Gastroesophageal sphincter (tissue), 4 donors: ENCODE data around the gene PDE4B. TPM values are rescaled to one million over a fixed set of nuclear protein-coding genes. Genes with fewer than 3 reads are reported as not detected.

ENCODE experiments used
- ATAC-seq: fragments of 150-250 bp; one replicate; pipeline ENCODE4 v1.9.1; 2016; ENCODE audit warnings: mild to moderate bottlenecking, moderate library complexity
- H3K27ac ChIP-seq, 4 donors: fragments of 200-600 bp; sonication (generic) in 3 of 4; 1 replicate in 3 of 4; 2 replicates in 1 of 4; pipeline ENCODE4 v1.5.1; 2016 to 2019
- H3K27me3 ChIP-seq: fragments of 200-600 bp; sonication (generic); one replicate; pipeline ENCODE4 v1.5.1; 2019
- H3K36me3 ChIP-seq, 2 donors: fragments of 200-600 bp; sonication (generic); one replicate each; pipeline ENCODE4 v1.5.1; 2019; ENCODE audit warnings: control low read depth in 1 of 2
- H3K4me1 ChIP-seq, 3 donors: fragments of 200-600 bp; sonication (generic); 1 replicate in 2 of 3; 2 replicates in 1 of 3; pipeline ENCODE4 v1.5.1; 2016 to 2019; ENCODE audit warnings: control low read depth in 2 of 3
- H3K4me3 ChIP-seq, 2 donors: fragments of 200-600 bp; sonication (generic); one replicate each; pipeline ENCODE4 v1.5.1; 2019; ENCODE audit warnings: mild to moderate bottlenecking in 1 of 2, moderate library complexity in 1 of 2
- H3K9me3 ChIP-seq, 3 donors: fragments of 200-600 bp; sonication (generic); one replicate each; pipeline ENCODE4 v1.5.1; 2017 to 2019; ENCODE audit warnings: control low read depth in 2 of 3
- CTCF ChIP-seq, 4 experiments: fragments of 200-600 bp in 2 of 4; fragments of 450-650 bp in 2 of 4; sonication (generic) in 1 of 4; IDR thresholded peaks; one replicate each; pipeline ENCODE4 v1.5.1; 2017 to 2019; ENCODE audit warnings: antibody characterized with exemption in 4 of 4, mild to moderate bottlenecking in 2 of 4, moderate library complexity in 2 of 4
- EP300 ChIP-seq: sonication (generic); formaldehyde crosslinking; IDR thresholded peaks from one replicate; pipeline ENCODE4 v1.6.1; 2017; ENCODE audit warnings: antibody characterized with exemption, mild to moderate bottlenecking
- POLR2A ChIP-seq, 2 donors: fragments of 450-650 bp; IDR thresholded peaks; one replicate each; pipeline ENCODE4 v1.6.1; 2017; ENCODE audit warnings: antibody characterized with exemption in 2 of 2, mild to moderate bottlenecking in 2 of 2, moderate library complexity in 1 of 2
- POLR2AphosphoS5 ChIP-seq: sonication (generic); formaldehyde crosslinking; IDR thresholded peaks from one replicate; pipeline ENCODE4 v1.6.1; 2017; ENCODE audit warnings: antibody characterized with exemption
- WGBS, 2 donors: methylation state at CpG; one replicate each; pipeline ENCODE4 v1.1.5; 2018; ENCODE audit warnings: low coverage in 1 of 2; 5-methylcytosine and 5-hydroxymethylcytosine counted together
- total RNA-seq, 4 donors: library from RNA; depleted of rRNA; stranded (reverse); fragments of >200 nt; gene quantifications; one replicate each; pipeline ENCODE4 v1.1.0, GENCODE V29; 2016

Gene PDE4B
- total RNA-seq, 4 donors from 2014 or later, result 5.9 to 16.2 (median 8.8) TPM

- WGBS, 2 donors, result 35 to 46% methylated on average over 4 of the region's 4 CpGs
- TF ChIP-seq POLR2A (IDR thresholded peaks at IDR 0.05) (no peak), CTCF (IDR thresholded peaks at IDR 0.05) (no peak), POLR2AphosphoS5 (no peak), EP300 (no peak)
- H3K4me3 ChIP-seq, result no peak overlapping the region
- peak overlapping the region in 1 of 4 donors; percentile 24 for H3K27ac ChIP-seq
- no peaks in the 10 kb centered on the region for H3K36me3 ChIP-seq
- ATAC-seq, result no peak
- peaks cover 0 to 48% (median 0%) of the 10 kb centered on the region in 3 donors for H3K4me1 ChIP-seq
- no peaks in the 10 kb centered on the region for H3K9me3 ChIP-seq
- H3K27me3 ChIP-seq, result no peaks in the 10 kb centered on the region
Measured at GRCh38 chr1:66330722-66331141, 538.0 kb downstream of the PDE4B start.

GRCh38 chr1:66331658-66332547 is 539.2 kb downstream of the PDE4B start:
- peaks cover 0 to 53% (median 0%) of the 10 kb centered on the region in 3 donors for H3K4me1 ChIP-seq
- H3K27ac ChIP-seq, result peak overlapping the region; percentile 83 to 100 (median 84)
- no peaks in the 10 kb centered on the region for H3K36me3 ChIP-seq
- peak; percentile 59 for ATAC-seq
- WGBS, 2 donors, result 1 to 2% methylated on average over 12 to 13 of the region's 18 CpGs
- no peaks in the 10 kb centered on the region for H3K9me3 ChIP-seq
- no peaks in the 10 kb centered on the region for H3K27me3 ChIP-seq
- H3K4me3 ChIP-seq, result peak overlapping the region; percentile 56 to 97
- no peak for TF ChIP-seq EP300
- TF ChIP-seq POLR2A (IDR thresholded peaks at IDR 0.05), result peak in 1 of 2 donors; percentile 18
- TF ChIP-seq POLR2AphosphoS5, result peak; percentile 39
- peak; percentile 27 to 69 (median 44) for TF ChIP-seq CTCF (IDR thresholded peaks at IDR 0.05)

GRCh38 chr1:66332548-66332901 is 539.8 kb downstream of the PDE4B start:
- peak overlapping the region; percentile 56 to 97 for H3K4me3 ChIP-seq
- no peaks in the 10 kb centered on the region for H3K36me3 ChIP-seq
- no peaks in the 10 kb centered on the region for H3K9me3 ChIP-seq
- TF ChIP-seq POLR2A (IDR thresholded peaks at IDR 0.05), result no peak
- TF ChIP-seq EP300, result no peak
- no peak for TF ChIP-seq CTCF (IDR thresholded peaks at IDR 0.05)
- TF ChIP-seq POLR2AphosphoS5, result no peak
- 0% methylated on average over 1 to 2 of the region's 2 CpGs for WGBS, 2 donors
- H3K27me3 ChIP-seq, result no peaks in the 10 kb centered on the region
- ATAC-seq, result no peak
- peak overlapping the region; percentile 83 to 100 (median 84) for H3K27ac ChIP-seq
- peaks cover 0 to 53% (median 0%) of the 10 kb centered on the region in 3 donors for H3K4me1 ChIP-seq

GRCh38 chr1:66333466-66334199 is 540.9 kb downstream of the PDE4B start:
- no peaks in the 10 kb centered on the region for H3K27me3 ChIP-seq
- peak overlapping the region; percentile 35 to 85 (median 74) for H3K27ac ChIP-seq
- no peaks in the 10 kb centered on the region for H3K36me3 ChIP-seq
- TF ChIP-seq CTCF (IDR thresholded peaks at IDR 0.05) (no peak), POLR2AphosphoS5 (no peak), EP300 (no peak), POLR2A (IDR thresholded peaks at IDR 0.05) (no peak)
- H3K4me3 ChIP-seq, result peak overlapping the region; percentile 56 to 97
- H3K9me3 ChIP-seq, result no peaks in the 10 kb centered on the region
- H3K4me1 ChIP-seq, result peaks cover 0 to 53% (median 0%) of the 10 kb centered on the region in 3 donors
- ATAC-seq, result no peak
- WGBS, 2 donors, result 22 to 59% methylated on average over 3 to 4 of the region's 4 CpGs
